KMS-11 (cell line): ENCODE data around the gene SPATS2L.

Experiments used
- H2AFZ ChIP-seq: fragments of 200-600 bp; sonication (generic); 2 replicates; pipeline ENCODE4 v1.6.1; 2016; ENCODE audit warnings: antibody characterized with exemption, mixed run types, low read depth
- H3K27ac ChIP-seq: fragments of 200-600 bp; sonication (generic); 2 replicates; pipeline ENCODE4 v1.6.1; 2016; ENCODE audit warnings: mild to moderate bottlenecking, mixed run types
- H3K27me3 ChIP-seq: fragments of 200-600 bp; sonication (generic); 2 replicates; pipeline ENCODE4 v1.6.1; 2017; ENCODE audit warnings: mild to moderate bottlenecking, low read depth, mixed run types, moderate library complexity; ENCODE audit not compliant: insufficient read depth
- H3K36me3 ChIP-seq: fragments of 200-600 bp; sonication (generic); 2 replicates; pipeline ENCODE4 v1.6.1; 2017; ENCODE audit warnings: mild to moderate bottlenecking, mixed run types; ENCODE audit not compliant: insufficient read depth
- H3K4me1 ChIP-seq: fragments of 200-600 bp; sonication (generic); 2 replicates; pipeline ENCODE4 v1.6.1; 2016; ENCODE audit warnings: mild to moderate bottlenecking, low read depth, mixed run types; ENCODE audit not compliant: poor library complexity, severe bottlenecking
- H3K4me2 ChIP-seq: fragments of 200-600 bp; sonication (generic); 2 replicates; pipeline ENCODE4 v1.7.0; 2016; ENCODE audit warnings: mild to moderate bottlenecking, mixed run types
- H3K4me3 ChIP-seq: fragments of 200-600 bp; sonication (generic); IDR thresholded peaks from 2 replicates; pipeline ENCODE4 v1.6.1; 2017; ENCODE audit warnings: low read depth, low read length, mixed read lengths; ENCODE audit not compliant: insufficient read depth
- H3K79me2 ChIP-seq: fragments of 200-600 bp; sonication (generic); 2 replicates; pipeline ENCODE4 v1.6.1; 2016; ENCODE audit warnings: low read depth, mixed run types; ENCODE audit not compliant: insufficient read depth
- H3K9ac ChIP-seq: fragments of 200-600 bp; sonication (generic); 2 replicates; pipeline ENCODE4 v1.6.1; 2016; ENCODE audit warnings: mild to moderate bottlenecking, mixed run types
- H4K20me1 ChIP-seq: fragments of 200-600 bp; sonication (generic); 2 replicates; pipeline ENCODE4 v1.6.1; 2016; ENCODE audit warnings: mild to moderate bottlenecking, mixed run types; ENCODE audit not compliant: insufficient read depth
- TF ChIP-seq, protein P1 (sequence below): fragments of 200-600 bp; sonication (generic); conservative IDR thresholded peaks from 2 replicates; pipeline ENCODE4 v1.6.1; 2017; ENCODE audit warnings: low read depth, mild to moderate bottlenecking, antibody characterized with exemption, low read length, moderate library complexity, mixed read lengths

SPATS2L gene

GRCh38 chr2:200259577-200259957, 46.9 kb upstream of the SPATS2L start:
- H3K4me2 ChIP-seq, result no peak overlapping the region
- H3K36me3 ChIP-seq, result no peaks in the 10 kb centered on the region
- TF ChIP-seq, protein P1, sequence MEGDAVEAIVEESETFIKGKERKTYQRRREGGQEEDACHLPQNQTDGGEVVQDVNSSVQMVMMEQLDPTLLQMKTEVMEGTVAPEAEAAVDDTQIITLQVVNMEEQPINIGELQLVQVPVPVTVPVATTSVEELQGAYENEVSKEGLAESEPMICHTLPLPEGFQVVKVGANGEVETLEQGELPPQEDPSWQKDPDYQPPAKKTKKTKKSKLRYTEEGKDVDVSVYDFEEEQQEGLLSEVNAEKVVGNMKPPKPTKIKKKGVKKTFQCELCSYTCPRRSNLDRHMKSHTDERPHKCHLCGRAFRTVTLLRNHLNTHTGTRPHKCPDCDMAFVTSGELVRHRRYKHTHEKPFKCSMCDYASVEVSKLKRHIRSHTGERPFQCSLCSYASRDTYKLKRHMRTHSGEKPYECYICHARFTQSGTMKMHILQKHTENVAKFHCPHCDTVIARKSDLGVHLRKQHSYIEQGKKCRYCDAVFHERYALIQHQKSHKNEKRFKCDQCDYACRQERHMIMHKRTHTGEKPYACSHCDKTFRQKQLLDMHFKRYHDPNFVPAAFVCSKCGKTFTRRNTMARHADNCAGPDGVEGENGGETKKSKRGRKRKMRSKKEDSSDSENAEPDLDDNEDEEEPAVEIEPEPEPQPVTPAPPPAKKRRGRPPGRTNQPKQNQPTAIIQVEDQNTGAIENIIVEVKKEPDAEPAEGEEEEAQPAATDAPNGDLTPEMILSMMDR, result no peak
- H4K20me1 ChIP-seq, result no peaks in the 10 kb centered on the region
- H3K79me2 ChIP-seq, result no peaks in the 10 kb centered on the region
- H3K27ac ChIP-seq, result no peak overlapping the region
- H3K9ac ChIP-seq, result no peak overlapping the region
- H2AFZ ChIP-seq, result no peak overlapping the region
- no peak overlapping the region for H3K4me3 ChIP-seq
- H3K27me3 ChIP-seq, result no peaks in the 10 kb centered on the region
- no peaks in the 10 kb centered on the region for H3K4me1 ChIP-seq

- Histone ChIP-seq H3K36me3 (no peaks in the 10 kb centered on the region), H3K4me1 (no peaks in the 10 kb centered on the region), H3K79me2 (no peaks in the 10 kb centered on the region), H3K4me3 (no peak overlapping the region), H3K4me2 (no peak overlapping the region), H3K9ac (no peak overlapping the region), H3K27me3 (no peaks in the 10 kb centered on the region), H3K27ac (no peak overlapping the region), H4K20me1 (no peaks in the 10 kb centered on the region), H2AFZ (no peak overlapping the region)
- TF ChIP-seq, protein P1, result no peak
Measured at GRCh38 chr2:200262047-200262446, 44.4 kb upstream of the SPATS2L start.

GRCh38 chr2:200263279-200263678, 43.2 kb upstream of the SPATS2L start:
- Histone ChIP-seq H2AFZ (no peak overlapping the region), H3K27ac (no peak overlapping the region), H3K4me2 (no peak overlapping the region), H3K79me2 (no peaks in the 10 kb centered on the region), H3K36me3 (no peaks in the 10 kb centered on the region), H4K20me1 (no peaks in the 10 kb centered on the region), H3K9ac (no peak overlapping the region), H3K4me3 (no peak overlapping the region), H3K4me1 (no peaks in the 10 kb centered on the region), H3K27me3 (no peaks in the 10 kb centered on the region)
- TF ChIP-seq, protein P1, result no peak

DNA sequence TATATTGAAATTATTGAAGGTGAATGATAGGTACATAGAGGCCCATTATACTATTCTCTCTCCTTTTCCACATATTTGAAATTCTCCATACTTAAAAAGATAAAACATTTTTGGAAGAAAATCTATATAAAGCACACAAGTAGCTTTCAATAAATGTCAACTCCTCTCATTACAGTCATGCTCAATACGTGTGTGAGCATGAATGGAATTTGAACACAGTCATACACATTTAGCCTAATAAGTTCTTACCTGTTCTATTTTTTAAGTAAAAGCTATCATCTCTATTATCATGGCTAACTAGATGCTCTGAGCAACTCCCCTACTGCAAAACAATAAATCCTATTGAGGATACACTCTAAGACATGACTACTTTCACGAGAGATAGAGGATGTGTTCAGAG, 41.9 kb upstream of the SPATS2L start:
- Histone ChIP-seq H3K4me2 (no peak overlapping the region), H3K27ac (no peak overlapping the region), H4K20me1 (no peaks in the 10 kb centered on the region), H2AFZ (no peak overlapping the region), H3K4me3 (no peak overlapping the region), H3K36me3 (no peaks in the 10 kb centered on the region), H3K9ac (no peak overlapping the region), H3K4me1 (no peaks in the 10 kb centered on the region), H3K27me3 (no peaks in the 10 kb centered on the region), H3K79me2 (no peaks in the 10 kb centered on the region)
- TF ChIP-seq, protein P1, result no peak
